ENCODE data around the gene MAP4K3. TPM values are rescaled to one million over a fixed set of nuclear protein-coding genes. Genes with fewer than 3 reads are reported as not detected.

MAP4K3 gene
- total RNA-seq, 1 experiment from 2014 or later = 36.0 TPM

GRCh38 chr2:39306626-39307025, 130.5 kb downstream of the MAP4K3 start:
- no peaks in the 10 kb centered on the region for H3K9me3 Mint-ChIP-seq (ENCODE audit: unreplicated experiment)
- no TSS peak for BruUV-seq (replicated peaks)
- no peak overlapping the region for H3K4me3 Mint-ChIP-seq (ENCODE audit: unreplicated experiment)
- CTCF ChIA-PET = no interaction called here
- no peaks in the 10 kb centered on the region for H3K27me3 Mint-ChIP-seq (ENCODE audit: insufficient read depth, unreplicated experiment)
- H3K36me3 Mint-ChIP-seq (ENCODE audit: insufficient read depth, unreplicated experiment) = peaks cover 29% of the 10 kb centered on the region
- H3K27ac Mint-ChIP-seq (ENCODE audit: low read depth, unreplicated experiment) = no peak overlapping the region
- TF ChIP-seq, protein P1, sequence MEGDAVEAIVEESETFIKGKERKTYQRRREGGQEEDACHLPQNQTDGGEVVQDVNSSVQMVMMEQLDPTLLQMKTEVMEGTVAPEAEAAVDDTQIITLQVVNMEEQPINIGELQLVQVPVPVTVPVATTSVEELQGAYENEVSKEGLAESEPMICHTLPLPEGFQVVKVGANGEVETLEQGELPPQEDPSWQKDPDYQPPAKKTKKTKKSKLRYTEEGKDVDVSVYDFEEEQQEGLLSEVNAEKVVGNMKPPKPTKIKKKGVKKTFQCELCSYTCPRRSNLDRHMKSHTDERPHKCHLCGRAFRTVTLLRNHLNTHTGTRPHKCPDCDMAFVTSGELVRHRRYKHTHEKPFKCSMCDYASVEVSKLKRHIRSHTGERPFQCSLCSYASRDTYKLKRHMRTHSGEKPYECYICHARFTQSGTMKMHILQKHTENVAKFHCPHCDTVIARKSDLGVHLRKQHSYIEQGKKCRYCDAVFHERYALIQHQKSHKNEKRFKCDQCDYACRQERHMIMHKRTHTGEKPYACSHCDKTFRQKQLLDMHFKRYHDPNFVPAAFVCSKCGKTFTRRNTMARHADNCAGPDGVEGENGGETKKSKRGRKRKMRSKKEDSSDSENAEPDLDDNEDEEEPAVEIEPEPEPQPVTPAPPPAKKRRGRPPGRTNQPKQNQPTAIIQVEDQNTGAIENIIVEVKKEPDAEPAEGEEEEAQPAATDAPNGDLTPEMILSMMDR (IDR thresholded peaks at IDR 0.05; ENCODE audit: unreplicated experiment) = no peak
- no peaks in the 10 kb centered on the region for H3K4me1 Mint-ChIP-seq (ENCODE audit: insufficient read depth, unreplicated experiment)
- intact Hi-C loops (cut with micrococcal nuclease) = no loop called here
- POLR2A ChIA-PET = interaction anchor here (0.6 kb wide), 1 partner anchor 485 kb away, joined by 3 read pairs; no protein-coding TSS in a partner anchor
- DNase-seq (ENCODE audit: unreplicated experiment) = no peak

GRCh38 chr2:39304729-39305128, 132.4 kb downstream of the MAP4K3 start:
- TF ChIP-seq, protein P1 (IDR thresholded peaks at IDR 0.05; ENCODE audit: unreplicated experiment) = no peak
- Mint-ChIP-seq H3K27me3 (ENCODE audit: insufficient read depth, unreplicated experiment) (no peaks in the 10 kb centered on the region), H3K4me1 (ENCODE audit: insufficient read depth, unreplicated experiment) (no peaks in the 10 kb centered on the region), H3K9me3 (ENCODE audit: unreplicated experiment) (no peaks in the 10 kb centered on the region), H3K4me3 (ENCODE audit: unreplicated experiment) (no peak overlapping the region), H3K27ac (ENCODE audit: low read depth, unreplicated experiment) (no peak overlapping the region), H3K36me3 (ENCODE audit: insufficient read depth, unreplicated experiment) (peaks cover 20% of the 10 kb centered on the region)
- intact Hi-C loops (cut with micrococcal nuclease) = no loop called here
- no TSS peak for BruUV-seq (replicated peaks)
- ChIA-PET CTCF (interaction anchor here (0.7 to 1.0 kb wide), 3 partner anchors 75 to 224 kb away, joined by 3 to 4 read pairs (median 3); no protein-coding TSS in a partner anchor), POLR2A (no interaction called here)
- DNase-seq (ENCODE audit: unreplicated experiment) = no peak

DNA sequence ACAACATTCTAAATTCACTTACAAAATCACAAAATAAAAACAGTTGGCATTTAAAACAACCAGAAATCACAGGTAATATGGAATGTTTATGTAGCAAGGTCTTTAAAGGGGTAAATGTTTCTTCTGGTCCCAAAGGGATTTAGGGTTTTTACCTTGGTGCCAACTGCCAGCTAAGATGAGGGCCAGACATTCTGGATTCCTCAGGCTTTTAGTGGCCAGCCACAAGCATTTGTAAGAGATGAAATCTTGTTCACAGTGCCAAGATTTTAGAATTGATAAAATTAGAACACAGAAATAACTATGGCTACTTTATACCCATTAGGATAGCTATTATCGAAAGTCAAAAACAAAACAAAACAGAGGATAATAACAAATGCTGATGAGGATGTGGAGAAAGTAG, 132.9 kb downstream of the MAP4K3 start:
- POLR2A ChIA-PET = no interaction called here
- BruUV-seq (replicated peaks) = no TSS peak
- no peak for DNase-seq (ENCODE audit: unreplicated experiment)
- H3K36me3 Mint-ChIP-seq (ENCODE audit: insufficient read depth, unreplicated experiment) = peaks cover 15% of the 10 kb centered on the region
- H3K4me3 Mint-ChIP-seq (ENCODE audit: unreplicated experiment) = no peak overlapping the region
- CTCF ChIA-PET = interaction anchor here (0.7 to 1.0 kb wide), 2 partner anchors 74 to 225 kb away, joined by 3 read pairs; no protein-coding TSS in a partner anchor
- intact Hi-C loops (cut with micrococcal nuclease) = no loop called here
- TF ChIP-seq, protein P1 (IDR thresholded peaks at IDR 0.05; ENCODE audit: unreplicated experiment) = no peak
- no peaks in the 10 kb centered on the region for H3K4me1 Mint-ChIP-seq (ENCODE audit: insufficient read depth, unreplicated experiment)
- H3K9me3 Mint-ChIP-seq (ENCODE audit: unreplicated experiment) = no peaks in the 10 kb centered on the region
- H3K27ac Mint-ChIP-seq (ENCODE audit: low read depth, unreplicated experiment) = no peak overlapping the region
- H3K27me3 Mint-ChIP-seq (ENCODE audit: insufficient read depth, unreplicated experiment) = no peaks in the 10 kb centered on the region

- TF ChIP-seq, protein P1 (IDR thresholded peaks at IDR 0.05; ENCODE audit: unreplicated experiment) = no peak
- Mint-ChIP-seq H3K27ac (ENCODE audit: low read depth, unreplicated experiment) (no peak overlapping the region), H3K4me1 (ENCODE audit: insufficient read depth, unreplicated experiment) (no peaks in the 10 kb centered on the region), H3K9me3 (ENCODE audit: unreplicated experiment) (no peaks in the 10 kb centered on the region), H3K36me3 (ENCODE audit: insufficient read depth, unreplicated experiment) (peaks cover 10% of the 10 kb centered on the region), H3K27me3 (ENCODE audit: insufficient read depth, unreplicated experiment) (no peaks in the 10 kb centered on the region), H3K4me3 (ENCODE audit: unreplicated experiment) (no peak overlapping the region)
- CTCF ChIA-PET = interaction anchor here (0.9 to 1.3 kb wide), 3 partner anchors 10 to 395 kb away, joined by 3 to 4 read pairs (median 3); no protein-coding TSS in a partner anchor
- DNase-seq (ENCODE audit: unreplicated experiment) = no peak
- POLR2A ChIA-PET = interaction anchor here (0.6 kb wide), 1 partner anchor 174 kb away, joined by 4 read pairs; no protein-coding TSS in a partner anchor
- BruUV-seq (replicated peaks) = no TSS peak
- intact Hi-C loops (cut with micrococcal nuclease) = no loop called here
These were observed 135.7 kb downstream of the MAP4K3 start for GRCh38 chr2:39301352-39301751.

Data from MCF 10A (cell line).